OCI-LY3 (cell line): ENCODE results near the gene HOXB1.

Source experiments
- CTCF ChIP-seq: fragments of 200-600, 300-600 bp; sonication (generic); IDR thresholded peaks from 2 replicates; pipeline ENCODE4 v1.5.1; 2014; ENCODE audit warnings: antibody characterized with exemption, low read length, low read depth
- EZH2phosphoT487 ChIP-seq: fragments of 200-600 bp; shearing (Covaris generic); IDR thresholded peaks from 2 replicates; pipeline ENCODE4 v1.6.1; 2018; ENCODE audit warnings: antibody characterized with exemption, mixed run types, low read depth

- no peak for TF ChIP-seq CTCF
- TF ChIP-seq EZH2phosphoT487 = no peak
Observed at GRCh38 chr17:48577330-48577945, 46.6 kb upstream of the HOXB1 start.
